GM19372 (cell line): ENCODE measurements around the gene TTL.

Source experiments
- ATAC-seq: cut with Tn5 transposase; IDR thresholded peaks from one replicate; pipeline ENCODE4 v1.9.1; 2021; ENCODE audit warnings: mild to moderate bottlenecking, low read depth, moderate library complexity; ENCODE audit not compliant: unreplicated experiment

The TTL gene

GRCh38 chr2:112572005-112572404, 90.0 kb downstream of the TTL start:
- ATAC-seq, result no peak

GRCh38 chr2:112577756-112578155, 95.8 kb downstream of the TTL start:
- no peak for ATAC-seq

- ATAC-seq, result no peak
Observed at GRCh38 chr2:112579241-112579640, 97.3 kb downstream of the TTL start.

- ATAC-seq, result no peak
Observed at GRCh38 chr2:112580084-112580483, 98.1 kb downstream of the TTL start.

- no peak for ATAC-seq
Observed at GRCh38 chr2:112582314-112582746, 100.4 kb downstream of the TTL start.

GRCh38 chr2:112583497-112584133, 101.7 kb downstream of the TTL start:
- no peak for ATAC-seq

GRCh38 chr2:112584134-112584890, 102.4 kb downstream of the TTL start, which contains the start of gene CHCHD5:
TSS of gene CHCHD5 (plus strand) at chr2:112584609. CDS start at chr2:112584648, 39 bp downstream.
- ATAC-seq, result peak; percentile 87

GRCh38 chr2:112584891-112585250, 102.9 kb downstream of the TTL start:
- ATAC-seq, result no peak

- no peak for ATAC-seq
Observed at GRCh38 chr2:112585400-112585799, 103.4 kb downstream of the TTL start.

GRCh38 chr2:112585873-112586464, 104.0 kb downstream of the TTL start:
- ATAC-seq, result no peak

GRCh38 chr2:112588611-112589045, 106.7 kb downstream of the TTL start:
- no peak for ATAC-seq
